ENCODE data around the gene DPAGT1. TPM values are rescaled to one million over a fixed set of nuclear protein-coding genes. Genes with fewer than 3 reads are reported as not detected.

DPAGT1 gene
- total and polyA plus RNA-seq, 2 donors (not counting 3 experiments of a cell fraction or from before 2014, with no cell fraction given), result 62.0 to 203 TPM

- POLR2A ChIA-PET, result interaction anchor here (0.5 kb wide), 1 partner anchor 294 kb away, joined by 5 read pairs; the partner anchor contains the start of gene C1QTNF5
- H3K4me1 ChIP-seq (ENCODE audit: control insufficient read depth, extremely low read depth, insufficient read depth, low read length), result no peaks in the 10 kb centered on the region
- dilution Hi-C loops (cut with MboI; ENCODE audit: extremely low pct_ligation_motif_present, low sequenced_read_pairs), result no loop called here
- CTCF ChIA-PET, result interaction anchor here (0.6 to 1.2 kb wide), 3 partner anchors 8 to 11 kb away, joined by 3 read pairs; partner anchors contain the start of gene HYOU1
- no peaks in the 10 kb centered on the region for H4K20me1 ChIP-seq (replicated peaks; ENCODE audit: control insufficient read depth, extremely low read depth, insufficient read depth, low read length)
- H3K27me3 ChIP-seq (ENCODE audit: control insufficient read depth in 2 of 2, insufficient read depth in 2 of 2, low read length in 2 of 2), result no peaks in the 10 kb centered on the region
- no peaks in the 10 kb centered on the region for H3K9me1 ChIP-seq (replicated peaks; ENCODE audit: control insufficient read depth, extremely low read depth, insufficient read depth, low read length)
- no peak for TF ChIP-seq MAX (IDR thresholded peaks at IDR 0.05; ENCODE audit: insufficient read depth, insufficient read length)
- no peak for TF ChIP-seq MYC (IDR thresholded peaks at IDR 0.05; ENCODE audit: low read depth, low read length)
- no peak for TF ChIP-seq POLR2AphosphoS5 (IDR thresholded peaks at IDR 0.05; ENCODE audit: insufficient read depth, low read depth, low read length)
- TF ChIP-seq GATA2 (IDR thresholded peaks at IDR 0.05; ENCODE audit: insufficient read depth, insufficient read length, low read depth, low read length), result no peak
- TF ChIP-seq CTCF (IDR thresholded peaks at IDR 0.05; ENCODE audit: extremely low read depth in 1 of 2, insufficient read depth in 1 of 2, low read depth in 1 of 2, low read length in 2 of 2), result no peak
- TF ChIP-seq FOS (IDR thresholded peaks at IDR 0.05; ENCODE audit: borderline replicate concordance, insufficient read depth, low read length), result no peak
- no peak for TF ChIP-seq EZH2 (IDR thresholded peaks at IDR 0.05; ENCODE audit: borderline replicate concordance, low read depth, low read length, severe bottlenecking)
- TF ChIP-seq JUN (IDR thresholded peaks at IDR 0.05; ENCODE audit: borderline replicate concordance, insufficient read depth, insufficient read length, low read depth), result no peak
- no peak for TF ChIP-seq POLR2A (IDR thresholded peaks at IDR 0.05; ENCODE audit: low read depth, low read length)
- no peak for FAIRE-seq
- H3K9me3 ChIP-seq (replicated peaks; ENCODE audit: control insufficient read depth, insufficient read depth, low read length), result no peaks in the 10 kb centered on the region
- H3K4me2 ChIP-seq (ENCODE audit: insufficient read depth, low read length), result no peak overlapping the region
- no peak overlapping the region for H3K9ac ChIP-seq (replicated peaks; ENCODE audit: extremely low read depth, insufficient read depth, low read length)
- no peaks in the 10 kb centered on the region for H3K79me2 ChIP-seq (ENCODE audit: control insufficient read depth, insufficient read depth, low read length)
- H3K4me3 ChIP-seq (replicated peaks in 1 of 3; ENCODE audit: insufficient read depth in 1 of 3, low read depth in 1 of 3, low read length in 3 of 3), result no peak overlapping the region
- no peak overlapping the region for H3K27ac ChIP-seq (ENCODE audit: insufficient read depth, low read depth, low read length)
- DNase-seq (ENCODE audit: low read depth, low spot score), result no peak
- peaks cover 18 to 59% of the 10 kb centered on the region in 2 experiments for H3K36me3 ChIP-seq (ENCODE audit: control insufficient read depth in 2 of 2, extremely low read depth in 1 of 2, insufficient read depth in 2 of 2, low read length in 2 of 2)
- H2AFZ ChIP-seq (ENCODE audit: low read depth, low read length), result no peak overlapping the region
- BruUV-seq (replicated peaks), result no TSS peak
- intact Hi-C loops (cut with micrococcal nuclease), result no loop called here
These were observed 54.4 kb downstream of the DPAGT1 start for GRCh38 chr11:119047205-119047604.

Other genes starting within 250 kb of the DPAGT1 start
- not detected in 2 replicates for gene CXCR5, start 218.0 kb downstream of the DPAGT1 start, total RNA-seq
- not detected in 2 replicates for gene CXCR5, start 218.0 kb downstream of the DPAGT1 start, polyA plus RNA-seq
- 44.7 and 48.8 TPM in 2 replicates for gene BCL9L, start 175.9 kb downstream of the DPAGT1 start, total RNA-seq
- gene BCL9L, start 175.9 kb downstream of the DPAGT1 start, polyA plus RNA-seq, result 7.3 and 10.2 TPM in 2 replicates
- not detected in 2 replicates for gene UPK2, start 145.6 kb downstream of the DPAGT1 start, total RNA-seq
- 0.11 and 0.13 TPM in 2 replicates for gene UPK2, start 145.6 kb downstream of the DPAGT1 start, polyA plus RNA-seq
- not detected in 2 replicates for gene FOXR1, start 130.1 kb downstream of the DPAGT1 start, total RNA-seq
- not detected in 2 replicates for gene FOXR1, start 130.1 kb downstream of the DPAGT1 start, polyA plus RNA-seq
- gene CENATAC, start 103.7 kb downstream of the DPAGT1 start, total RNA-seq, result 39.0 and 41.8 TPM in 2 replicates
- 14.2 and 14.6 TPM in 2 replicates for gene CENATAC, start 103.7 kb downstream of the DPAGT1 start, polyA plus RNA-seq
- 992 and 1,027 TPM in 2 replicates for gene RPS25, start 83.5 kb downstream of the DPAGT1 start, total RNA-seq
- gene RPS25, start 83.5 kb downstream of the DPAGT1 start, polyA plus RNA-seq, result 579 and 887 TPM in 2 replicates
- 64.2 and 79.3 TPM in 2 replicates for gene TRAPPC4, start 83.1 kb downstream of the DPAGT1 start, total RNA-seq
- 180 and 224 TPM in 2 replicates for gene TRAPPC4, start 83.1 kb downstream of the DPAGT1 start, polyA plus RNA-seq
- gene SLC37A4, start 71.0 kb downstream of the DPAGT1 start, total RNA-seq, result 19.9 and 21.5 TPM in 2 replicates
- 36.5 and 41.9 TPM in 2 replicates for gene SLC37A4, start 71.0 kb downstream of the DPAGT1 start, polyA plus RNA-seq
- gene HYOU1, start 44.6 kb downstream of the DPAGT1 start, total RNA-seq, result 286 and 302 TPM in 2 replicates
- 318 and 355 TPM in 2 replicates for gene HYOU1, start 44.6 kb downstream of the DPAGT1 start, polyA plus RNA-seq
- 27.0 and 31.0 TPM in 2 replicates for gene VPS11, start 34.0 kb downstream of the DPAGT1 start, total RNA-seq
- gene VPS11, start 34.0 kb downstream of the DPAGT1 start, polyA plus RNA-seq, result 25.4 and 26.4 TPM in 2 replicates
- gene HMBS, start 17.0 kb downstream of the DPAGT1 start, total RNA-seq, result 13.5 and 16.1 TPM in 2 replicates
- gene HMBS, start 17.0 kb downstream of the DPAGT1 start, polyA plus RNA-seq, result 23.9 and 24.8 TPM in 2 replicates
- gene C2CD2L, start 5.5 kb upstream of the DPAGT1 start, total RNA-seq, result 10.4 and 10.5 TPM in 2 replicates
- 9.1 and 10.2 TPM in 2 replicates for gene C2CD2L, start 5.5 kb upstream of the DPAGT1 start, polyA plus RNA-seq
- gene HINFP, start 19.7 kb upstream of the DPAGT1 start, total RNA-seq, result 32.6 and 33.4 TPM in 2 replicates
- gene HINFP, start 19.7 kb upstream of the DPAGT1 start, polyA plus RNA-seq, result 30.8 and 34.6 TPM in 2 replicates
- 0.67 and 1.7 TPM in 2 replicates for gene ABCG4, start 47.2 kb upstream of the DPAGT1 start, total RNA-seq
- 1.0 TPM in 2 replicates for gene ABCG4, start 47.2 kb upstream of the DPAGT1 start, polyA plus RNA-seq
- gene NLRX1, start 66.9 kb upstream of the DPAGT1 start, total RNA-seq, result 14.6 and 15.1 TPM in 2 replicates
- gene NLRX1, start 66.9 kb upstream of the DPAGT1 start, polyA plus RNA-seq, result 15.5 and 18.3 TPM in 2 replicates
- gene NHERF4, start 83.6 kb upstream of the DPAGT1 start, total RNA-seq, result not detected in 2 replicates
- gene NHERF4, start 83.6 kb upstream of the DPAGT1 start, polyA plus RNA-seq, result not detected in 2 replicates
- gene CBL, start 104.5 kb upstream of the DPAGT1 start, total RNA-seq, result 40.1 and 41.5 TPM in 2 replicates
- gene CBL, start 104.5 kb upstream of the DPAGT1 start, polyA plus RNA-seq, result 12.5 and 15.5 TPM in 2 replicates
- gene MCAM, start 215.3 kb upstream of the DPAGT1 start, total RNA-seq, result 1,012 and 1,027 TPM in 2 replicates
- 2,543 and 3,419 TPM in 2 replicates for gene MCAM, start 215.3 kb upstream of the DPAGT1 start, polyA plus RNA-seq
- gene RNF26, start 232.7 kb upstream of the DPAGT1 start, total RNA-seq, result 37.9 and 40.1 TPM in 2 replicates
- gene RNF26, start 232.7 kb upstream of the DPAGT1 start, polyA plus RNA-seq, result 41.6 and 43.8 TPM in 2 replicates
- gene C1QTNF5, start 239.0 kb upstream of the DPAGT1 start, total RNA-seq, result 126 and 130 TPM in 2 replicates
- 201 and 228 TPM in 2 replicates for gene C1QTNF5, start 239.0 kb upstream of the DPAGT1 start, polyA plus RNA-seq
- gene MFRP, start 244.9 kb upstream of the DPAGT1 start, total RNA-seq, result not detected in 2 replicates
- gene MFRP, start 244.9 kb upstream of the DPAGT1 start, polyA plus RNA-seq, result 0.03 and 0.08 TPM in 2 replicates